HEK293 (cell line): ENCODE results near the gene GPR45.
A peak's percentile ranks its signal among the peaks of the same experiment; 100 is the strongest.

ENCODE experiments used
- CTCF ChIA-PET: fragments of 350-600 bp; formaldehyde crosslinking; extraction: SDS; loops from one replicate; lab custom pipeline; 2021; ENCODE audit warnings: antibody characterized with exemption; lab: Yijun Ruan, JAX
- POLR2A ChIA-PET: fragments of 300-600 bp; formaldehyde crosslinking; extraction: SDS; loops from one replicate; lab custom pipeline; 2020; ENCODE audit warnings: antibody characterized with exemption, inconsistent platforms; lab: Yijun Ruan, JAX
- H3K27ac ChIP-seq: fragments of 200-500 bp; sonication (Bioruptor generic); 2 replicates; pipeline ENCODE4 v1.5.1; 2014; ENCODE audit warnings: low read depth, low read length, control low read depth, inconsistent platforms; ENCODE audit errors: extremely low read depth
- H3K36me3 ChIP-seq, 2 experiments: fragments of 200-500 bp in 1 of 2; sonication (Bioruptor generic) in 1 of 2; 1 replicate in 1 of 2; 2 replicates in 1 of 2; pipeline ENCODE4 v1.5.1; 2014 to 2017; ENCODE audit warnings: inconsistent platforms in 2 of 2, low read length in 2 of 2; ENCODE audit not compliant: control insufficient read depth in 2 of 2, insufficient read depth in 1 of 2
- H3K4me1 ChIP-seq: fragments of 200-500 bp; sonication (Bioruptor generic); 2 replicates; pipeline ENCODE4 v1.5.1; 2014; ENCODE audit warnings: mild to moderate bottlenecking, low read length, inconsistent platforms; ENCODE audit not compliant: control insufficient read depth, insufficient read depth
- H3K4me3 ChIP-seq: 2 replicates; pipeline ENCODE4 v1.5.1; 2011; ENCODE audit warnings: low read depth, mild to moderate bottlenecking, control low read depth, low read length, moderate library complexity
- H3K9me3 ChIP-seq: fragments of 200-500 bp; sonication (Bioruptor generic); 2 replicates; pipeline ENCODE4 v1.5.1; 2014; ENCODE audit warnings: low read depth, low read length, inconsistent platforms; ENCODE audit not compliant: control insufficient read depth, insufficient read depth
- GLI2 ChIP-seq: fragments of 450-650 bp; formaldehyde crosslinking; IDR thresholded peaks from 2 replicates; pipeline ENCODE4; 2017; ENCODE audit warnings: missing biosample characterization, missing genetic modification characterization, low read depth, borderline replicate concordance
- KLF1 ChIP-seq: fragments of 450-650 bp; formaldehyde crosslinking; IDR thresholded peaks from 2 replicates; pipeline ENCODE4 v1.5.1; 2016; ENCODE audit warnings: missing biosample characterization, missing genetic modification characterization
- MZF1 ChIP-seq: fragments of 450-650 bp; formaldehyde crosslinking; IDR thresholded peaks from 2 replicates; pipeline ENCODE4 v1.5.1; 2017; ENCODE audit warnings: missing biosample characterization, missing genetic modification characterization, borderline replicate concordance
- SALL2 ChIP-seq: fragments of 450-650 bp; formaldehyde crosslinking; IDR thresholded peaks from 2 replicates; pipeline ENCODE4 v1.5.0; 2017; ENCODE audit warnings: missing biosample characterization, mild to moderate bottlenecking, missing genetic modification characterization, borderline replicate concordance
- ZBTB17 ChIP-seq: fragments of 450-650 bp; formaldehyde crosslinking; IDR thresholded peaks from 2 replicates; pipeline ENCODE4 v1.5.1; 2016; ENCODE audit warnings: missing biosample characterization, missing genetic modification characterization
- ZNF16 ChIP-seq: fragments of 450-650 bp; formaldehyde crosslinking; IDR thresholded peaks from 2 replicates; pipeline ENCODE4 v1.5.1; 2016; ENCODE audit warnings: low read depth, missing biosample characterization, missing genetic modification characterization
- ZNF175 ChIP-seq: fragments of 450-650 bp; formaldehyde crosslinking; IDR thresholded peaks from 2 replicates; pipeline ENCODE4 v1.5.1; 2016; ENCODE audit warnings: missing biosample characterization, missing genetic modification characterization
- ZNF214 ChIP-seq: fragments of 450-650 bp; formaldehyde crosslinking; IDR thresholded peaks from 2 replicates; pipeline ENCODE4 v1.5.1; 2017; ENCODE audit warnings: missing biosample characterization, mild to moderate bottlenecking, missing genetic modification characterization, borderline replicate concordance
- ZNF274 ChIP-seq, 2 experiments: fragments of 200-500 bp in 1 of 2; fragments of 450-650 bp in 1 of 2; sonication (Bioruptor generic) in 1 of 2; formaldehyde crosslinking in 1 of 2; IDR thresholded peaks; 2 replicates each; pipeline versions ENCODE4 v1.5.1 to v1.6.1; 2014 to 2016; ENCODE audit warnings: borderline replicate concordance in 1 of 2, inconsistent platforms in 1 of 2, low read length in 1 of 2, missing biosample characterization in 1 of 2, missing genetic modification characterization in 1 of 2
- ZNF354C ChIP-seq: fragments of 450-650 bp; formaldehyde crosslinking; IDR thresholded peaks from 2 replicates; pipeline ENCODE4 v1.5.1; 2016; ENCODE audit warnings: missing biosample characterization, missing genetic modification characterization, low read depth, borderline replicate concordance
- ZNF610 ChIP-seq: fragments of 450-650 bp; formaldehyde crosslinking; IDR thresholded peaks from 2 replicates; pipeline ENCODE4 v1.5.1; 2016; ENCODE audit warnings: missing biosample characterization, missing genetic modification characterization, borderline replicate concordance
- ZNF785 ChIP-seq: fragments of 450-650 bp; formaldehyde crosslinking; IDR thresholded peaks from 2 replicates; pipeline ENCODE4 v1.5.1; 2016; ENCODE audit warnings: missing biosample characterization, missing genetic modification characterization
- ZSCAN30 ChIP-seq: fragments of 450-650 bp; IDR thresholded peaks from 2 replicates; pipeline ENCODE4 v1.5.1; 2018; ENCODE audit warnings: missing biosample characterization, mild to moderate bottlenecking, missing genetic modification characterization, moderate library complexity
- TF ChIP-seq, protein P1 (sequence below): fragments of 450-650 bp; formaldehyde crosslinking; IDR thresholded peaks from 2 replicates; pipeline ENCODE4 v1.5.1; 2016; ENCODE audit warnings: missing biosample characterization, missing genetic modification characterization
- TF ChIP-seq, protein P2 (sequence below): fragments of 450-650 bp; formaldehyde crosslinking; IDR thresholded peaks from 2 replicates; pipeline ENCODE4 v1.5.1; 2017; ENCODE audit warnings: missing biosample characterization, missing genetic modification characterization
- TF ChIP-seq, protein P3 (sequence below): fragments of 450-650 bp; formaldehyde crosslinking; IDR thresholded peaks from 2 replicates; pipeline ENCODE4 v1.5.1; 2016; ENCODE audit warnings: missing biosample characterization, missing genetic modification characterization

The GPR45 gene

DNA sequence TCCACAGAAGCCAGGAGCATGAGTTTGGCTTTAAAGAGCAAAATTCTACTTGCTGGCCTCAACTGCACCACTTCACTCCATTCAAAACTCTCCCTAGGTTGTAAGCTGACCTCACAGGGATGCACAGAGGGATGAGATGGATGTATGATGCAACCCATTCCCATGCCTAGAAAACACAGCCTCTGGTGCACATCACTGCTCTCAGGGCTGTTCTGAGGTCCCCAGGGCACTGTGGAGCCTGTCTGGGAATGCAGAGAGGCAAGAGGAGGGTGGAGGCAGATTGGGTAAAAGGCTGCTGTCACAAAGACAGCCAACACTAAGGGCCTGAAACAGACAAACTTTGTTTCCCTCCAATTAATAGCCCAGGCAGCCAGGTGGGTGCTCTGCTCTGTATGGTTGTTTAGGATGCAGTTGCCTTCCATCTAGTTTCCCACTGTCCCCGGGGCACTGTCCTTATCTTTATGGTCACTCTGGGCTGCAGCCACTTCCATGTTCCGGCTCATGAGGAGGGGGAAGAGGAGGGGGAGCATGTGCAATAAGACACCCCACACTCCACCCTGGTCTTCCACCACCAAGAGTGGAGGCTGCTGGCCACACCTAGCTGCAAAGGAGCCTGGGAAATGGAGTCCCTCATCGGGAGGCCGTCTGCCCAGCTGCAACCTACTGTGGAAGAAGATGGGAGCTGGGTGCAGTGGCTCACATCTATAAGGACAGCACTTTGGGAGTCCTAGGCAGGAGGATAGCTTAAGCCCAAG lies 7.0 kb downstream of the GPR45 start:
- TF ChIP-seq, protein P1, sequence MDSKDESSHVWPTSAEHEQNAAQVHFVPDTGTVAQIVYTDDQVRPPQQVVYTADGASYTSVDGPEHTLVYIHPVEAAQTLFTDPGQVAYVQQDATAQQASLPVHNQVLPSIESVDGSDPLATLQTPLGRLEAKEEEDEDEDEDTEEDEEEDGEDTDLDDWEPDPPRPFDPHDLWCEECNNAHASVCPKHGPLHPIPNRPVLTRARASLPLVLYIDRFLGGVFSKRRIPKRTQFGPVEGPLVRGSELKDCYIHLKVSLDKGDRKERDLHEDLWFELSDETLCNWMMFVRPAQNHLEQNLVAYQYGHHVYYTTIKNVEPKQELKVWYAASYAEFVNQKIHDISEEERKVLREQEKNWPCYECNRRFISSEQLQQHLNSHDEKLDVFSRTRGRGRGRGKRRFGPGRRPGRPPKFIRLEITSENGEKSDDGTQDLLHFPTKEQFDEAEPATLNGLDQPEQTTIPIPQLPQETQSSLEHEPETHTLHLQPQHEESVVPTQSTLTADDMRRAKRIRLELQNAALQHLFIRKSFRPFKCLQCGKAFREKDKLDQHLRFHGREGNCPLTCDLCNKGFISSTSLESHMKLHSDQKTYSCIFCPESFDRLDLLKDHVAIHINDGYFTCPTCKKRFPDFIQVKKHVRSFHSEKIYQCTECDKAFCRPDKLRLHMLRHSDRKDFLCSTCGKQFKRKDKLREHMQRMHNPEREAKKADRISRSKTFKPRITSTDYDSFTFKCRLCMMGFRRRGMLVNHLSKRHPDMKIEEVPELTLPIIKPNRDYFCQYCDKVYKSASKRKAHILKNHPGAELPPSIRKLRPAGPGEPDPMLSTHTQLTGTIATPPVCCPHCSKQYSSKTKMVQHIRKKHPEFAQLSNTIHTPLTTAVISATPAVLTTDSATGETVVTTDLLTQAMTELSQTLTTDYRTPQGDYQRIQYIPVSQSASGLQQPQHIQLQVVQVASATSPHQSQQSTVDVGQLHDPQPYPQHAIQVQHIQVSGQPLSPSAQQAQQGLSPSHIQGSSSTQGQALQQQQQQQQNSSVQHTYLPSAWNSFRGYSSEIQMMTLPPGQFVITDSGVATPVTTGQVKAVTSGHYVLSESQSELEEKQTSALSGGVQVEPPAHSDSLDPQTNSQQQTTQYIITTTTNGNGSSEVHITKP (tag by site-specific recombination), result peak; percentile 33; the same call in 1 of the 2 replicates
- TF ChIP-seq ZNF175 (no peak), MZF1 (tag by site-specific recombination) (no peak), SALL2 (tag by site-specific recombination) (no peak), ZSCAN30 (no peak), ZNF274 (IDR thresholded peaks at IDR 0.05; ENCODE audit: low read length) (no peak), ZNF274 (tag by site-specific recombination; IDR thresholded peaks at IDR 0.05; ENCODE audit: borderline replicate concordance) (no peak), ZNF214 (tag by site-specific recombination) (no peak), ZBTB17 (no peak), ZNF785 (tag by site-specific recombination) (no peak)
- TF ChIP-seq, protein P2, sequence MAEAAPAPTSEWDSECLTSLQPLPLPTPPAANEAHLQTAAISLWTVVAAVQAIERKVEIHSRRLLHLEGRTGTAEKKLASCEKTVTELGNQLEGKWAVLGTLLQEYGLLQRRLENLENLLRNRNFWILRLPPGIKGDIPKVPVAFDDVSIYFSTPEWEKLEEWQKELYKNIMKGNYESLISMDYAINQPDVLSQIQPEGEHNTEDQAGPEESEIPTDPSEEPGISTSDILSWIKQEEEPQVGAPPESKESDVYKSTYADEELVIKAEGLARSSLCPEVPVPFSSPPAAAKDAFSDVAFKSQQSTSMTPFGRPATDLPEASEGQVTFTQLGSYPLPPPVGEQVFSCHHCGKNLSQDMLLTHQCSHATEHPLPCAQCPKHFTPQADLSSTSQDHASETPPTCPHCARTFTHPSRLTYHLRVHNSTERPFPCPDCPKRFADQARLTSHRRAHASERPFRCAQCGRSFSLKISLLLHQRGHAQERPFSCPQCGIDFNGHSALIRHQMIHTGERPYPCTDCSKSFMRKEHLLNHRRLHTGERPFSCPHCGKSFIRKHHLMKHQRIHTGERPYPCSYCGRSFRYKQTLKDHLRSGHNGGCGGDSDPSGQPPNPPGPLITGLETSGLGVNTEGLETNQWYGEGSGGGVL (tag by site-specific recombination), result peak; percentile 22; the same call in 1 of the 2 replicates
- CTCF ChIA-PET, result no interaction called here

DNA sequence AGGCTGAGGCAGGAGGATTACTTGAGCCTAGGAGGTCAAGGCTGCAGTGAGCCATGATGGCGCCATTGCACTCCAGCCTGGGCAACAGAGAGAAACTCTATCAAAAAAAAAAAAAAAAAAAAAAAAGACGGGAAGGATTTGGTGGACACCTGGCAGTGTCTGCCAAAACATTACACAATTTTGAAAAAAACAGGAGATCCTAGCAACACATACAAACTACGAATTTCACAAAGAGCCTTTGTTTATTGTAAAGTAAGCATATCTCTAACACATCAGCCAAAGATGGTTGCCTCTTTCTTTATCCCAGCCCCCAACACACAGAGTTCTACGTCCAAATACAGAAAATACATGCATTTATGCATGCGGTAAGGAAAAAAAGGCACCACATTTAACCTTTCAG lies 7.6 kb downstream of the GPR45 start:
- ChIA-PET POLR2A (no interaction called here), CTCF (no interaction called here)

More for the DNA sequence above, 7.0 kb downstream of the GPR45 start:
- POLR2A ChIA-PET, result no interaction called here
- Histone ChIP-seq H3K4me1 (no peaks in the 10 kb centered on the region), H3K4me3 (no peak overlapping the region), H3K36me3 (no peaks in the 10 kb centered on the region), H3K27ac (no peak overlapping the region), H3K9me3 (no peaks in the 10 kb centered on the region)

More for the DNA sequence above, 7.6 kb downstream of the GPR45 start:
- H3K9me3 ChIP-seq, result no peaks in the 10 kb centered on the region
- no peak overlapping the region for H3K4me3 ChIP-seq
- H3K27ac ChIP-seq, result no peak overlapping the region
- TF ChIP-seq ZNF610 (tag by site-specific recombination) (no peak), KLF1 (tag by site-specific recombination) (no peak), ZNF354C (tag by site-specific recombination) (no peak), MZF1 (tag by site-specific recombination) (no peak), ZNF16 (tag by site-specific recombination) (no peak), GLI2 (tag by site-specific recombination) (no peak)
- TF ChIP-seq, protein P3, sequence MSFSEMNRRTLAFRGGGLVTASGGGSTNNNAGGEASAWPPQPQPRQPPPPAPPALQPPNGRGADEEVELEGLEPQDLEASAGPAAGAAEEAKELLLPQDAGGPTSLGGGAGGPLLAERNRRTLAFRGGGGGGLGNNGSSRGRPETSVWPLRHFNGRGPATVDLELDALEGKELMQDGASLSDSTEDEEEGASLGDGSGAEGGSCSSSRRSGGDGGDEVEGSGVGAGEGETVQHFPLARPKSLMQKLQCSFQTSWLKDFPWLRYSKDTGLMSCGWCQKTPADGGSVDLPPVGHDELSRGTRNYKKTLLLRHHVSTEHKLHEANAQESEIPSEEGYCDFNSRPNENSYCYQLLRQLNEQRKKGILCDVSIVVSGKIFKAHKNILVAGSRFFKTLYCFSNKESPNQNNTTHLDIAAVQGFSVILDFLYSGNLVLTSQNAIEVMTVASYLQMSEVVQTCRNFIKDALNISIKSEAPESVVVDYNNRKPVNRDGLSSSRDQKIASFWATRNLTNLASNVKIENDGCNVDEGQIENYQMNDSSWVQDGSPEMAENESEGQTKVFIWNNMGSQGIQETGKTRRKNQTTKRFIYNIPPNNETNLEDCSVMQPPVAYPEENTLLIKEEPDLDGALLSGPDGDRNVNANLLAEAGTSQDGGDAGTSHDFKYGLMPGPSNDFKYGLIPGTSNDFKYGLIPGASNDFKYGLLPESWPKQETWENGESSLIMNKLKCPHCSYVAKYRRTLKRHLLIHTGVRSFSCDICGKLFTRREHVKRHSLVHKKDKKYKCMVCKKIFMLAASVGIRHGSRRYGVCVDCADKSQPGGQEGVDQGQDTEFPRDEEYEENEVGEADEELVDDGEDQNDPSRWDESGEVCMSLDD, result no peak
- no peaks in the 10 kb centered on the region for H3K36me3 ChIP-seq
- H3K4me1 ChIP-seq, result no peaks in the 10 kb centered on the region
